K562 (cell line): Measurements from ENCODE around the gene ICAM3. TPM values are rescaled to one million over a fixed set of nuclear protein-coding genes. Genes with fewer than 3 reads are reported as not detected.

Experiments
- CBFA2T3 ChIP-seq: fragments of 450-650 bp; IDR thresholded peaks from 2 replicates; pipeline ENCODE4 v1.6.1; 2017
- EWSR1 ChIP-seq: fragments of 450-650 bp; IDR thresholded peaks from 2 replicates; pipeline ENCODE4 v1.6.1; 2018; ENCODE audit warnings: borderline replicate concordance, mild to moderate bottlenecking, low read depth, moderate library complexity; ENCODE audit not compliant: partially characterized antibody
- HDAC3 ChIP-seq: fragments of 450-650 bp; IDR thresholded peaks from 2 replicates; pipeline ENCODE4 v1.6.1; 2018; ENCODE audit warnings: borderline replicate concordance, mild to moderate bottlenecking, moderate library complexity; ENCODE audit not compliant: partially characterized antibody
- HDAC8 ChIP-seq: fragments of 450-650 bp; IDR thresholded peaks from 2 replicates; pipeline ENCODE4 v1.6.1; 2016; ENCODE audit warnings: mild to moderate bottlenecking, missing genetic modification characterization, moderate library complexity, missing compliant biosample characterization
- MTF1 ChIP-seq: fragments of 250-450 bp; sonication (Bioruptor Pico); IDR thresholded peaks from 2 replicates; pipeline ENCODE4 v1.9.0; 2021; ENCODE audit warnings: moderate library complexity, mild to moderate bottlenecking, inconsistent platforms, borderline replicate concordance
- MXI1 ChIP-seq: IDR thresholded peaks from 2 replicates; pipeline ENCODE4 v1.6.1; 2011; ENCODE audit warnings: low read depth, mild to moderate bottlenecking, improper control_type of control experiment, low read length
- RCOR1 ChIP-seq, 2 experiments: IDR thresholded peaks; 2 replicates each; pipeline ENCODE4 v1.6.1; 2012; ENCODE audit warnings: low read depth in 2 of 2, low read length in 2 of 2, borderline replicate concordance in 1 of 2, improper control_type of control experiment in 1 of 2
- STAT6 ChIP-seq: sonication (generic); formaldehyde crosslinking; IDR thresholded peaks from 2 replicates; pipeline ENCODE4 v1.8.1; 2023; ENCODE audit warnings: mild to moderate bottlenecking, missing genetic modification reagents
- TAF1 ChIP-seq: IDR thresholded peaks from 2 replicates; pipeline ENCODE4 v1.6.1; 2011; ENCODE audit warnings: mild to moderate bottlenecking, low read length, moderate library complexity; ENCODE audit not compliant: insufficient read depth, control insufficient read depth, severe bottlenecking; ENCODE audit errors: extremely low read depth
- TAL1 ChIP-seq: fragments of 450-650 bp; IDR thresholded peaks from 2 replicates; pipeline ENCODE4 v1.6.1; 2016; ENCODE audit warnings: mild to moderate bottlenecking
- ZNF239 ChIP-seq: fragments of 250-450 bp; sonication (Bioruptor Pico); IDR thresholded peaks from 2 replicates; pipeline ENCODE4 v1.4.0; 2020; ENCODE audit warnings: mild to moderate bottlenecking
- ZNF407 ChIP-seq: fragments of 450-650 bp; IDR thresholded peaks from 2 replicates; pipeline ENCODE4 v1.6.1; 2016; ENCODE audit warnings: low read depth
- polyA plus RNA-seq, 8 experiments: library from polyadenylated mRNA; depleted of rRNA in 4 of 8; stranded (reverse) in 5 of 8; unstranded in 3 of 8; fragments of >200 nt; fragmentation: Nextera tagmentation in 2 of 8; fragmentation: Illumina TruSeq in 1 of 8; extraction: Ambion mirVana in 2 of 8; extraction: Trizol in 1 of 8; gene quantifications; 2 replicates each; pipeline versions ENCODE4 v1.2.1 to v1.2.3, GENCODE V29; 2011 to 2014; ENCODE audit warnings: inconsistent platforms in 1 of 8, missing spikeins in 1 of 8
- total RNA-seq, 7 experiments: library from RNA; depleted of rRNA in 6 of 7; stranded (reverse); fragments of >200 nt in 6 of 7; fragmentation: Illumina TruSeq in 2 of 7; extraction: Trizol in 2 of 7; gene quantifications; 2 replicates each; pipeline versions ENCODE4 v1.2.1 to v1.2.3, GENCODE V29; 2011 to 2021; ENCODE audit warnings: low replicate concordance in 1 of 7
- TF ChIP-seq, protein P1 (sequence below): sonication (generic); formaldehyde crosslinking; IDR thresholded peaks from 2 replicates; pipeline ENCODE4 v1.9.0; 2022; ENCODE audit warnings: mild to moderate bottlenecking, missing genetic modification reagents
- TF ChIP-seq, protein P2 (sequence below): fragments of 450-650 bp; conservative IDR thresholded peaks from 2 replicates; pipeline ENCODE4 v1.6.1; 2016; ENCODE audit warnings: missing genetic modification characterization, low read depth, mild to moderate bottlenecking, control low read depth, missing compliant biosample characterization

The ICAM3 gene
- total and polyA plus RNA-seq, 9 of the 15 experiments (the other 6 are each of a cell fraction or from before 2014, with no cell fraction given), result 6.5 to 39.5 (median 24.2) TPM

GRCh38 chr19:10333758-10334587 lies 5.5 kb downstream of the ICAM3 start (continued):
- TF ChIP-seq TAF1 (no peak), ZNF239 (CRISPR knock-in tag) (no peak), ZNF407 (no peak), MTF1 (no peak), HDAC3 (peak; percentile 14), MXI1 (0 out of 2 replicates have a peak, but pooled peaks have one; percentile 2), HDAC8 (no peak), CBFA2T3 (peak; percentile 91), EWSR1 (no peak), RCOR1 (IDR thresholded peaks at IDR 0.05; ENCODE audit: borderline replicate concordance in 1 of 2, low read depth in 2 of 2, low read length in 2 of 2) (no peak), STAT6 (CRISPR knock-in tag) (peak; percentile 97), TAL1 (peak; percentile 77)
- TF ChIP-seq, protein P1, sequence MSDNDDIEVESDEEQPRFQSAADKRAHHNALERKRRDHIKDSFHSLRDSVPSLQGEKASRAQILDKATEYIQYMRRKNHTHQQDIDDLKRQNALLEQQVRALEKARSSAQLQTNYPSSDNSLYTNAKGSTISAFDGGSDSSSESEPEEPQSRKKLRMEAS, result no peak
- TF ChIP-seq, protein P2, sequence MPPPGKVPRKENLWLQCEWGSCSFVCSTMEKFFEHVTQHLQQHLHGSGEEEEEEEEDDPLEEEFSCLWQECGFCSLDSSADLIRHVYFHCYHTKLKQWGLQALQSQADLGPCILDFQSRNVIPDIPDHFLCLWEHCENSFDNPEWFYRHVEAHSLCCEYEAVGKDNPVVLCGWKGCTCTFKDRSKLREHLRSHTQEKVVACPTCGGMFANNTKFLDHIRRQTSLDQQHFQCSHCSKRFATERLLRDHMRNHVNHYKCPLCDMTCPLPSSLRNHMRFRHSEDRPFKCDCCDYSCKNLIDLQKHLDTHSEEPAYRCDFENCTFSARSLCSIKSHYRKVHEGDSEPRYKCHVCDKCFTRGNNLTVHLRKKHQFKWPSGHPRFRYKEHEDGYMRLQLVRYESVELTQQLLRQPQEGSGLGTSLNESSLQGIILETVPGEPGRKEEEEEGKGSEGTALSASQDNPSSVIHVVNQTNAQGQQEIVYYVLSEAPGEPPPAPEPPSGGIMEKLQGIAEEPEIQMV, result no peak
